Mesenchymal stem cell (in vitro differentiated cells and primary cell): ENCODE measurements around the gene LCMT1.
"Not testable (repeated sequence)": the region's sequence is repeated elsewhere in the genome, so short reads cannot be mapped to it uniquely, and the experiment has no call there.

Experiments
- DNase-seq: peaks from one replicate; pipeline ENCODE4 v3.0.0-alpha.2; 2013
- H2AFZ ChIP-seq: one replicate; pipeline ENCODE4 v1.6.1; 2013; ENCODE audit warnings: low read depth, mild to moderate bottlenecking, control low read depth, inconsistent platforms, low read length, moderate library complexity
- H2AK5ac ChIP-seq: 2 replicates; pipeline ENCODE4 v1.6.1; 2013; ENCODE audit warnings: low read length, moderate library complexity, mild to moderate bottlenecking, inconsistent platforms; ENCODE audit not compliant: severe bottlenecking
- H2BK120ac ChIP-seq: one replicate; pipeline ENCODE4 v1.6.1; 2013; ENCODE audit warnings: low read depth, mild to moderate bottlenecking, inconsistent platforms, low read length, moderate library complexity
- H2BK12ac ChIP-seq, 2 experiments: one replicate each; pipeline ENCODE4 v1.6.1; 2013; ENCODE audit warnings: inconsistent platforms in 2 of 2, low read length in 2 of 2, mild to moderate bottlenecking in 2 of 2, moderate library complexity in 2 of 2, control low read depth in 1 of 2
- H2BK15ac ChIP-seq: one replicate; pipeline ENCODE4 v1.6.1; 2013; ENCODE audit warnings: mild to moderate bottlenecking, low read depth, inconsistent platforms; ENCODE audit not compliant: poor library complexity, severe bottlenecking
- H2BK5ac ChIP-seq: 2 replicates; pipeline ENCODE4 v1.6.1; 2013; ENCODE audit warnings: low read depth, mild to moderate bottlenecking, low read length, control low read depth, inconsistent platforms; ENCODE audit not compliant: poor library complexity, severe bottlenecking
- H3K14ac ChIP-seq, 2 experiments: one replicate each; pipeline ENCODE4 v1.6.1; 2013; ENCODE audit warnings: inconsistent platforms in 2 of 2, low read length in 2 of 2, control low read depth in 1 of 2, mild to moderate bottlenecking in 1 of 2, moderate library complexity in 1 of 2
- H3K18ac ChIP-seq, 2 experiments: one replicate each; pipeline ENCODE4 v1.6.1; 2013; ENCODE audit warnings: inconsistent platforms in 2 of 2, low read length in 2 of 2, control low read depth in 1 of 2, low read depth in 1 of 2, mild to moderate bottlenecking in 1 of 2
- H3K23ac ChIP-seq, 2 experiments: one replicate each; pipeline ENCODE4 v1.6.1; 2013; ENCODE audit warnings: inconsistent platforms in 2 of 2, low read length in 2 of 2, mild to moderate bottlenecking in 2 of 2, moderate library complexity in 2 of 2, control low read depth in 1 of 2
- H3K27ac ChIP-seq: 2 replicates; pipeline ENCODE4 v1.5.1; 2013; ENCODE audit warnings: mild to moderate bottlenecking, moderate library complexity, low read length, control low read depth, inconsistent platforms; ENCODE audit not compliant: poor library complexity, severe bottlenecking
- H3K27me3 ChIP-seq, 2 experiments: 2 replicates each; pipeline versions ENCODE4 v1.6.1 to v1.7.0; 2013; ENCODE audit warnings: low read length in 2 of 2, mild to moderate bottlenecking in 2 of 2, moderate library complexity in 2 of 2, control low read depth in 1 of 2, inconsistent platforms in 1 of 2; ENCODE audit not compliant: control insufficient read depth in 1 of 2, insufficient read depth in 1 of 2
- H3K36me3 ChIP-seq, 2 experiments: 2 replicates each; pipeline versions ENCODE4 v1.6.1 to v1.7.0; 2013; ENCODE audit warnings: low read length in 2 of 2, control low read depth in 1 of 2, inconsistent platforms in 1 of 2, low read depth in 1 of 2, mild to moderate bottlenecking in 1 of 2; ENCODE audit not compliant: insufficient read depth in 2 of 2, control insufficient read depth in 1 of 2
- H3K4ac ChIP-seq, 2 experiments: one replicate each; pipeline ENCODE4 v1.6.1; 2013; ENCODE audit warnings: inconsistent platforms in 2 of 2, low read length in 2 of 2, mild to moderate bottlenecking in 2 of 2, moderate library complexity in 2 of 2, control low read depth in 1 of 2, low read depth in 1 of 2
- H3K4me1 ChIP-seq: 2 replicates; pipeline ENCODE4 v1.6.1; 2013; ENCODE audit warnings: low read depth, low read length, control low read depth; ENCODE audit not compliant: control insufficient read depth, insufficient read depth
- H3K4me2 ChIP-seq: 2 replicates; pipeline ENCODE4 v1.6.1; 2013; ENCODE audit warnings: low read length, mild to moderate bottlenecking, inconsistent platforms; ENCODE audit not compliant: poor library complexity, severe bottlenecking
- H3K4me3 ChIP-seq, 2 experiments: 2 replicates each; pipeline versions ENCODE4 v1.5.1 to v1.7.0; 2013; ENCODE audit warnings: low read length in 2 of 2, mild to moderate bottlenecking in 2 of 2, control low read depth in 1 of 2, low read depth in 1 of 2; ENCODE audit not compliant: insufficient read depth in 1 of 2
- H3K79me1 ChIP-seq: replicated peaks from 2 replicates; pipeline ENCODE4 v1.6.1; 2013; ENCODE audit warnings: mild to moderate bottlenecking, control low read depth, low read length, inconsistent platforms; ENCODE audit not compliant: poor library complexity, severe bottlenecking
- H3K9ac ChIP-seq: 2 replicates; pipeline ENCODE4 v1.7.0; 2013; ENCODE audit warnings: mild to moderate bottlenecking, low read length, moderate library complexity
- H3K9me3 ChIP-seq: 2 replicates; pipeline ENCODE4 v1.7.0; 2013; ENCODE audit warnings: mild to moderate bottlenecking, low read length; ENCODE audit not compliant: control insufficient read depth
- H4K8ac ChIP-seq: one replicate; pipeline ENCODE4 v1.6.1; 2013; ENCODE audit warnings: inconsistent platforms, mild to moderate bottlenecking, low read length, moderate library complexity
- H4K91ac ChIP-seq: one replicate; pipeline ENCODE4 v1.6.1; 2013; ENCODE audit warnings: mild to moderate bottlenecking, low read length, inconsistent platforms
- WGBS: methylation state at CpG from one replicate; pipeline ENCODE4 v1.1.7; 2013; ENCODE audit warnings: mixed read lengths; 5-methylcytosine and 5-hydroxymethylcytosine counted together

LCMT1 gene

GRCh38 chr16:25124503-25124902, 13.0 kb downstream of the LCMT1 start:
- H2AK5ac ChIP-seq, result no peak overlapping the region
- no peak overlapping the region for H2BK12ac ChIP-seq
- no peaks in the 10 kb centered on the region for H3K9me3 ChIP-seq
- H3K4me3 ChIP-seq, result no peak overlapping the region
- no peak overlapping the region for H3K4ac ChIP-seq
- no peak overlapping the region for H3K4me2 ChIP-seq
- H4K91ac ChIP-seq, result no peak overlapping the region
- no peak overlapping the region for H3K9ac ChIP-seq
- no peak overlapping the region for H3K14ac ChIP-seq
- no peaks in the 10 kb centered on the region for H3K27me3 ChIP-seq
- peaks cover 27% of the 10 kb centered on the region for H3K79me1 ChIP-seq
- H4K8ac ChIP-seq, result no peak overlapping the region
- no peak overlapping the region for H2AFZ ChIP-seq
- H2BK15ac ChIP-seq, result no peak overlapping the region
- no peak overlapping the region for H3K18ac ChIP-seq
- H2BK5ac ChIP-seq, result no peak overlapping the region
- WGBS, result 74% methylated on average over 3 of the region's 3 CpGs
- H3K4me1 ChIP-seq, result peaks cover 4% of the 10 kb centered on the region
- no peak for DNase-seq
- H3K27ac ChIP-seq, result no peak overlapping the region
- no peak overlapping the region for H2BK120ac ChIP-seq
- peaks cover 0 to 14% of the 10 kb centered on the region in 2 experiments for H3K36me3 ChIP-seq
- H3K23ac ChIP-seq, result no peak overlapping the region

GRCh38 chr16:25126086-25126666, 14.6 kb downstream of the LCMT1 start:
- peak overlapping the region; percentile 81 for H3K9ac ChIP-seq
- not testable (repeated sequence) for H3K9me3 ChIP-seq, H3K23ac ChIP-seq, H3K4me2 ChIP-seq, H2BK120ac ChIP-seq, H2BK12ac ChIP-seq, H3K4me1 ChIP-seq, H2AFZ ChIP-seq, H2AK5ac ChIP-seq, H3K27ac ChIP-seq, H4K8ac ChIP-seq, H3K4ac ChIP-seq, H3K14ac ChIP-seq, H3K27me3 ChIP-seq, H3K18ac ChIP-seq, H2BK5ac ChIP-seq, H2BK15ac ChIP-seq, H3K4me3 ChIP-seq
- peaks cover 0 to 25% of the 10 kb centered on the region in 2 experiments for H3K36me3 ChIP-seq
- H4K91ac ChIP-seq, result peak overlapping the region; percentile 82
- H3K79me1 ChIP-seq, result peaks cover 35% of the 10 kb centered on the region
- peak; percentile 15 for DNase-seq
- WGBS, result 67% methylated on average over 13 of the region's 13 CpGs

DNA sequence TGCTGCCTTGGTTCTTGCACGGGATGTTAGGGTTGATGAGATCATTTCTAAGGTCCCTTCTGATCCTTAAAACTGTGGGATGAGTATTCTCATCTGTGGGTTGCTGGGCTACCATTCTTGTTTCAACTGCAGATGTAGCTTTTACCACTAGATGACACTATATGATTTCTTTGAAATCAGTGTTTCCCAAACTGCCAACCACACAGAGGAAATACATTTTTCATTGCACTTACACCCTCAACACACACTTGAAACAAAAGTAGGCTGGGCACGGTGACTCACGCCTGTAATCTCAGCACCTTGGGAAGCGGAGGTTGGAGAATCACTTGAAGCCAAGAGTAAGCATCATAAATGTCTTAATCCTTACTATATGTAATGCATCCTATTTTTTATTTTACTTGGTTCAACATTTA, 15.3 kb downstream of the LCMT1 start:
- DNase-seq, result peak; percentile 72
- WGBS, result 17% methylated on average over 1 of the region's 4 CpGs
- no peak overlapping the region for H3K14ac ChIP-seq
- H3K4ac ChIP-seq, result no peak overlapping the region
- no peak overlapping the region for H3K4me3 ChIP-seq
- H3K23ac ChIP-seq, result no peak overlapping the region
- no peak overlapping the region for H2AK5ac ChIP-seq
- H2AFZ ChIP-seq, result no peak overlapping the region
- H2BK15ac ChIP-seq, result no peak overlapping the region
- H3K36me3 ChIP-seq, result peaks cover 0 to 32% of the 10 kb centered on the region in 2 experiments
- H3K18ac ChIP-seq, result no peak overlapping the region
- no peaks in the 10 kb centered on the region for H3K27me3 ChIP-seq
- H4K91ac ChIP-seq, result no peak overlapping the region
- H3K27ac ChIP-seq, result no peak overlapping the region
- H2BK5ac ChIP-seq, result no peak overlapping the region
- no peak overlapping the region for H4K8ac ChIP-seq
- peak overlapping the region; percentile 81 for H3K9ac ChIP-seq
- H2BK120ac ChIP-seq, result no peak overlapping the region
- peaks cover 4% of the 10 kb centered on the region for H3K4me1 ChIP-seq
- no peaks in the 10 kb centered on the region for H3K9me3 ChIP-seq
- peaks cover 34% of the 10 kb centered on the region for H3K79me1 ChIP-seq
- no peak overlapping the region for H2BK12ac ChIP-seq
- H3K4me2 ChIP-seq, result no peak overlapping the region

GRCh38 chr16:25132751-25133150, 21.2 kb downstream of the LCMT1 start:
- H4K91ac ChIP-seq, H3K27ac ChIP-seq, H3K4ac ChIP-seq, H2BK5ac ChIP-seq, H3K23ac ChIP-seq, H3K4me1 ChIP-seq, DNase-seq, H2AFZ ChIP-seq, H3K18ac ChIP-seq, H2BK12ac ChIP-seq, H3K14ac ChIP-seq, H2BK120ac ChIP-seq, H2AK5ac ChIP-seq, H2BK15ac ChIP-seq, H3K9me3 ChIP-seq, H4K8ac ChIP-seq, H3K27me3 ChIP-seq, H3K9ac ChIP-seq, H3K4me3 ChIP-seq, H3K4me2 ChIP-seq: not testable (repeated sequence)
- peaks cover 19 to 87% of the 10 kb centered on the region in 2 experiments for H3K36me3 ChIP-seq
- H3K79me1 ChIP-seq, result peaks cover 24% of the 10 kb centered on the region
- 97% methylated on average over 5 of the region's 5 CpGs for WGBS
